B cell (primary cell): ENCODE data around the gene DHRS12. TPM values are rescaled to one million over a fixed set of nuclear protein-coding genes. Genes with fewer than 3 reads are reported as not detected.
A peak's percentile ranks its signal among the peaks of the same experiment; 100 is the strongest.

Experiments used
- ATAC-seq: fragments of 200-7000 bp; cut with Tn5 transposase; one replicate; pipeline ENCODE4 v1.10.0; 2021; ENCODE audit warnings: low read depth, mild to moderate bottlenecking, moderate number of reproducible peaks, moderate library complexity
- CTCF ChIA-PET: fragments of 350-600 bp; sonication (Branson Sonifier 250); formaldehyde crosslinking; loops from one replicate; lab custom pipeline; 2021; ENCODE audit warnings: antibody characterized with exemption, inconsistent platforms; lab: Charles Lee
- POLR2A ChIA-PET: fragments of 350-600 bp; sonication (Branson Sonifier 250); formaldehyde crosslinking; loops from one replicate; lab custom pipeline; 2021; ENCODE audit warnings: antibody characterized with exemption; lab: Charles Lee
- DNase-seq: peaks from one replicate; pipeline ENCODE4 v3.0.0; 2013
- H2AFZ ChIP-seq: 2 replicates; pipeline ENCODE4 v1.6.1; 2012; ENCODE audit warnings: mild to moderate bottlenecking, low read depth, low read length; ENCODE audit not compliant: insufficient read depth, poor library complexity, severe bottlenecking
- H3K27ac ChIP-seq, 2 donors: 1 replicate in 1 of 2; 2 replicates in 1 of 2; pipeline ENCODE4 v1.5.1; 2012 to 2013; ENCODE audit warnings: low read length in 2 of 2, mild to moderate bottlenecking in 2 of 2, moderate library complexity in 1 of 2
- H3K27me3 ChIP-seq, 4 experiments: fragments of 200-600 bp in 1 of 4; sonication (generic) in 1 of 4; replicated peaks in 1 of 4; 1 replicate in 2 of 4; 2 replicates in 2 of 4; pipeline versions ENCODE4 v1.6.1 to v1.7.0; 2013 to 2016; ENCODE audit warnings: low read length in 3 of 4, mild to moderate bottlenecking in 2 of 4, mixed read lengths in 1 of 4, moderate library complexity in 1 of 4; ENCODE audit not compliant: insufficient read depth in 4 of 4, control insufficient read depth in 3 of 4; ENCODE audit errors: control extremely low read depth in 1 of 4
- H3K36me3 ChIP-seq, 2 experiments: replicated peaks in 1 of 2; 1 replicate in 1 of 2; 2 replicates in 1 of 2; pipeline versions ENCODE4 v1.6.1 to v1.7.1; 2013; ENCODE audit warnings: low read length in 1 of 2; ENCODE audit not compliant: insufficient read depth in 2 of 2, control insufficient read depth in 1 of 2; ENCODE audit errors: control extremely low read depth in 1 of 2, extremely low read depth in 1 of 2
- H3K4me1 ChIP-seq, 2 donors: fragments of 200-600 bp in 1 of 2; sonication (generic) in 1 of 2; 1 replicate in 1 of 2; 2 replicates in 1 of 2; pipeline versions ENCODE4 v1.5.1 to v1.6.1; 2013 to 2017; ENCODE audit warnings: low read length in 2 of 2; ENCODE audit not compliant: control insufficient read depth in 2 of 2, insufficient read depth in 2 of 2
- H3K4me2 ChIP-seq: replicated peaks from 2 replicates; pipeline ENCODE3; 2012; ENCODE audit warnings: mild to moderate bottlenecking, low read depth, low read length; ENCODE audit not compliant: poor library complexity, severe bottlenecking
- H3K4me3 ChIP-seq, 5 experiments: fragments of 200-600 bp in 1 of 5; sonication (generic) in 1 of 5; 1 replicate in 3 of 5; 2 replicates in 2 of 5; pipeline versions ENCODE4 v1.5.1 to v1.7.0; 2011 to 2016; ENCODE audit warnings: low read length in 4 of 5, mild to moderate bottlenecking in 4 of 5, low read depth in 2 of 5, control low read depth in 1 of 5, moderate library complexity in 1 of 5; ENCODE audit not compliant: insufficient read depth in 1 of 5; ENCODE audit errors: control extremely low read depth in 1 of 5, extremely low read depth in 1 of 5
- H3K79me2 ChIP-seq: fragments of 200-600 bp; sonication (generic); one replicate; pipeline ENCODE4 v1.6.0; 2016; ENCODE audit warnings: low read length; ENCODE audit not compliant: control insufficient read depth, insufficient read depth
- H3K9ac ChIP-seq: fragments of 200-600 bp; sonication (generic); 2 replicates; pipeline ENCODE4 v1.6.1; 2017; ENCODE audit warnings: mild to moderate bottlenecking, low read length, moderate library complexity
- H3K9me3 ChIP-seq, 3 donors: one replicate each; pipeline versions ENCODE4 v1.6.1 to v1.7.1; 2013; ENCODE audit warnings: low read length in 2 of 3; ENCODE audit not compliant: control insufficient read depth in 2 of 3, insufficient read depth in 1 of 3; ENCODE audit errors: control extremely low read depth in 1 of 3
- H4K20me1 ChIP-seq: 2 replicates; pipeline ENCODE4 v1.6.0; 2012; ENCODE audit warnings: mild to moderate bottlenecking, low read length; ENCODE audit not compliant: insufficient read depth, control insufficient read depth, poor library complexity, severe bottlenecking
- H3K27ac Mint-ChIP-seq: one replicate; pipeline ENCODE4 v1.8.0; 2021; ENCODE audit warnings: mixed read lengths
- H3K27me3 Mint-ChIP-seq: one replicate; pipeline ENCODE4 v1.8.0; 2021; ENCODE audit warnings: mixed read lengths
- H3K4me1 Mint-ChIP-seq: one replicate; pipeline ENCODE4 v1.8.0; 2021; ENCODE audit warnings: mixed read lengths
- H3K4me3 Mint-ChIP-seq: one replicate; pipeline ENCODE4 v1.8.0; 2021; ENCODE audit warnings: mixed read lengths
- H3K9me3 Mint-ChIP-seq: one replicate; pipeline ENCODE4 v1.8.0; 2022; ENCODE audit warnings: mixed read lengths; ENCODE audit not compliant: insufficient read depth
- EZH2 ChIP-seq: IDR thresholded peaks from 2 replicates; pipeline ENCODE4 v1.6.1; 2012; ENCODE audit warnings: borderline replicate concordance, low read depth, mild to moderate bottlenecking, moderate library complexity, low read length; ENCODE audit not compliant: insufficient read depth, poor library complexity, severe bottlenecking
- WGBS: methylation state at CpG from one replicate; pipeline ENCODE4 v1.1.5; 2013; ENCODE audit warnings: missing lambda C conversion rate; ENCODE audit not compliant: insufficient coverage; 5-methylcytosine and 5-hydroxymethylcytosine counted together
- intact Hi-C: fragments of 100-400 bp; cut with micrococcal nuclease; formaldehyde crosslinking; loops from one replicate; pipeline ENCODE4 v1.10.0; 2022
- polyA plus RNA-seq: library from polyadenylated mRNA; depleted of rRNA; stranded (reverse); fragments of >200 nt; gene quantifications from 2 replicates; pipeline ENCODE4 v1.2.3, GENCODE V29; 2012
- total RNA-seq, 2 donors: library from RNA; stranded (reverse); fragments of 120-200 nt in 1 of 2; gene quantifications; 1 replicate in 1 of 2; 2 replicates in 1 of 2; pipeline versions ENCODE4 v1.2.3 to v1.2.4, GENCODE V29; 2013 to 2022
- TF ChIP-seq, protein P1 (sequence below): fragments of 200-600 bp; IDR thresholded peaks from one replicate; pipeline ENCODE4 v1.8.0; 2022; ENCODE audit warnings: antibody characterized with exemption, mild to moderate bottlenecking

Gene DHRS12
- total and polyA plus RNA-seq, 2 donors (not counting 1 experiment from before 2014, with no cell fraction given) = 12.0 to 23.2 TPM

DNA sequence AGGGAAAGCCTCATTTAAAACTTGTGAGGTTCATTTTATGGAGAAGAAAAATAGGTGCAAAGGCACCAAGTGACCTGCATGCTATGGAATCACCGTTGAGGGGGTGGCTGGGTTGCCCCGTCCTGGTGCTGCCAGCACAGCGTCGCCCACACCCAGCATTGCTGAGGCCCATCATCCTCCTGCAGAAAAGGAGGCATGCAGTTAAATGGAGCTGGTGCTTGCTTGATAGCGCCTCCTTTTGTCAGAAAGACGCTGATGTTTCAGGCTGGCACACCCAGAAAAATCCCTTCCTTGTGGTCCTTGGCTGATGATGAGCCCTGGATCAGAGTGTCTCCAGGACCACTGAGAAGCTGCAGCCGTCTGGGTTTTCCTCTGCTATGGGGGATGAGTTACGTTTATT lies 36.9 kb downstream of the DHRS12 start:
- H3K4me1 ChIP-seq = peaks cover 12 to 26% of the 10 kb centered on the region in 2 donors
- peaks cover 0 to 18% of the 10 kb centered on the region in 2 experiments for H3K36me3 ChIP-seq
- no peaks in the 10 kb centered on the region for H3K27me3 ChIP-seq
- Mint-ChIP-seq H3K9me3 (no peaks in the 10 kb centered on the region), H3K27me3 (no peaks in the 10 kb centered on the region), H3K27ac (no peak overlapping the region), H3K4me3 (no peak overlapping the region), H3K4me1 (peaks cover 37% of the 10 kb centered on the region)
- POLR2A ChIA-PET = no interaction called here
- DNase-seq (no peak), ATAC-seq (no peak)
- no peak overlapping the region for H3K4me2 ChIP-seq
- no peak for TF ChIP-seq EZH2
- TF ChIP-seq, protein P1, sequence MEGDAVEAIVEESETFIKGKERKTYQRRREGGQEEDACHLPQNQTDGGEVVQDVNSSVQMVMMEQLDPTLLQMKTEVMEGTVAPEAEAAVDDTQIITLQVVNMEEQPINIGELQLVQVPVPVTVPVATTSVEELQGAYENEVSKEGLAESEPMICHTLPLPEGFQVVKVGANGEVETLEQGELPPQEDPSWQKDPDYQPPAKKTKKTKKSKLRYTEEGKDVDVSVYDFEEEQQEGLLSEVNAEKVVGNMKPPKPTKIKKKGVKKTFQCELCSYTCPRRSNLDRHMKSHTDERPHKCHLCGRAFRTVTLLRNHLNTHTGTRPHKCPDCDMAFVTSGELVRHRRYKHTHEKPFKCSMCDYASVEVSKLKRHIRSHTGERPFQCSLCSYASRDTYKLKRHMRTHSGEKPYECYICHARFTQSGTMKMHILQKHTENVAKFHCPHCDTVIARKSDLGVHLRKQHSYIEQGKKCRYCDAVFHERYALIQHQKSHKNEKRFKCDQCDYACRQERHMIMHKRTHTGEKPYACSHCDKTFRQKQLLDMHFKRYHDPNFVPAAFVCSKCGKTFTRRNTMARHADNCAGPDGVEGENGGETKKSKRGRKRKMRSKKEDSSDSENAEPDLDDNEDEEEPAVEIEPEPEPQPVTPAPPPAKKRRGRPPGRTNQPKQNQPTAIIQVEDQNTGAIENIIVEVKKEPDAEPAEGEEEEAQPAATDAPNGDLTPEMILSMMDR = no peak
- 98% methylated on average over 5 of the region's 8 CpGs for WGBS
- no peak overlapping the region for H3K9ac ChIP-seq
- H3K4me3 ChIP-seq = no peak overlapping the region
- peaks cover 0 to 4% (median 0%) of the 10 kb centered on the region in 3 donors for H3K9me3 ChIP-seq
- no peak overlapping the region for H2AFZ ChIP-seq
- H4K20me1 ChIP-seq = no peaks in the 10 kb centered on the region
- intact Hi-C loops = no loop called here
- CTCF ChIA-PET = no interaction called here
- H3K79me2 ChIP-seq = no peaks in the 10 kb centered on the region
- H3K27ac ChIP-seq = no peak overlapping the region

- no peak for ATAC-seq
- intact Hi-C loops = no loop called here
Measured at GRCh38 chr13:51765142-51765515, 38.8 kb downstream of the DHRS12 start.

More at GRCh38 chr13:51765142-51765515, 38.8 kb downstream of the DHRS12 start:
- Histone ChIP-seq H3K27ac (peak overlapping the region in 1 of 2 donors; percentile 65), H3K4me3 (no peak overlapping the region), H4K20me1 (no peaks in the 10 kb centered on the region), H3K4me1 (peaks cover 12 to 16% of the 10 kb centered on the region in 2 donors), H3K4me2 (peak overlapping the region; percentile 45), H3K9ac (no peak overlapping the region), H3K36me3 (peaks cover 0 to 35% of the 10 kb centered on the region in 2 experiments), H3K27me3 (no peaks in the 10 kb centered on the region), H2AFZ (peak overlapping the region; percentile 16), H3K9me3 (no peaks in the 10 kb centered on the region), H3K79me2 (no peaks in the 10 kb centered on the region)
- ChIA-PET CTCF (interaction anchor here (0.6 to 2.0 kb wide), 3 partner anchors 32 to 265 kb away, joined by 3 to 9 read pairs (median 7); no protein-coding TSS in a partner anchor), POLR2A (no interaction called here)
- H3K9me3 Mint-ChIP-seq = no peaks in the 10 kb centered on the region
- TF ChIP-seq, protein P1 = no peak
- TF ChIP-seq EZH2 = no peak
- no peak overlapping the region for H3K4me3 Mint-ChIP-seq
- H3K27me3 Mint-ChIP-seq = no peaks in the 10 kb centered on the region
- no peak for DNase-seq
- WGBS = 47% methylated on average over 2 of the region's 4 CpGs
- peaks cover 28% of the 10 kb centered on the region for H3K4me1 Mint-ChIP-seq
- peak overlapping the region; percentile 43 for H3K27ac Mint-ChIP-seq
